IMR-90 (cell line): Measurements from ENCODE around the gene DSCAML1. TPM values are rescaled to one million over a fixed set of nuclear protein-coding genes. Genes with fewer than 3 reads are reported as not detected.

Source experiments
- ATAC-seq: fragments of 200-7000 bp; cut with Tn5 transposase; 2 replicates; pipeline ENCODE4 v1.9.1; 2020; ENCODE audit warnings: low read depth, mild to moderate bottlenecking, moderate library complexity
- BruUV-seq: library from RNA; stranded (reverse); fragments of 400-500 nt; replicated peaks from 2 replicates; lab custom pipeline; 2021; lab: Mats Ljungman, UMichigan
- CTCF ChIA-PET: fragments of 300-600 bp; formaldehyde crosslinking; extraction: SDS; loops from one replicate; lab custom pipeline; 2021; ENCODE audit warnings: antibody characterized with exemption; lab: Yijun Ruan, JAX
- POLR2A ChIA-PET: fragments of 300-600 bp; sonication (Branson Sonifier 250); formaldehyde crosslinking; loops from one replicate; lab custom pipeline; 2022; ENCODE audit warnings: antibody characterized with exemption; ENCODE audit not compliant: unreplicated experiment; lab: Charles Lee
- DNase-seq: peaks from one replicate; pipeline ENCODE4 v3.0.0; 2013
- H2AFZ ChIP-seq: replicated peaks from 2 replicates; pipeline ENCODE3; 2013; ENCODE audit warnings: low read length, mild to moderate bottlenecking; ENCODE audit not compliant: poor library complexity
- H2AK5ac ChIP-seq: 2 replicates; pipeline ENCODE4 v1.6.1; 2013; ENCODE audit warnings: low read depth, low read length, inconsistent platforms
- H2AK9ac ChIP-seq: replicated peaks from 2 replicates; pipeline ENCODE3; 2013; ENCODE audit warnings: mild to moderate bottlenecking, low read depth, low read length, moderate library complexity; ENCODE audit not compliant: poor library complexity
- H2BK120ac ChIP-seq: 2 replicates; pipeline ENCODE4 v1.6.1; 2013; ENCODE audit warnings: low read depth, low read length, inconsistent platforms
- H2BK15ac ChIP-seq: 3 replicates; pipeline ENCODE4 v1.6.1; 2013; ENCODE audit warnings: low read depth, low read length, inconsistent platforms
- H2BK20ac ChIP-seq: 2 replicates; pipeline ENCODE4 v1.6.1; 2013; ENCODE audit warnings: low read depth, mild to moderate bottlenecking, inconsistent platforms, low read length, moderate library complexity
- H2BK5ac ChIP-seq: 2 replicates; pipeline ENCODE4 v1.6.1; 2013; ENCODE audit warnings: mild to moderate bottlenecking, low read depth, low read length, inconsistent platforms; ENCODE audit not compliant: poor library complexity, severe bottlenecking
- H3K14ac ChIP-seq: replicated peaks from 2 replicates; pipeline ENCODE4 v1.6.1; 2013; ENCODE audit warnings: low read depth, low read length, inconsistent platforms
- H3K18ac ChIP-seq: 2 replicates; pipeline ENCODE4 v1.6.1; 2013; ENCODE audit warnings: low read depth, low read length, control low read depth
- H3K23ac ChIP-seq: 2 replicates; pipeline ENCODE4 v1.6.1; 2013; ENCODE audit warnings: low read depth, low read length, inconsistent platforms
- H3K27ac ChIP-seq: 2 replicates; pipeline ENCODE4 v1.5.1; 2013; ENCODE audit warnings: mild to moderate bottlenecking, control low read depth, low read length; ENCODE audit not compliant: insufficient read depth
- H3K27me3 ChIP-seq: 2 replicates; pipeline ENCODE4 v1.6.1; 2013; ENCODE audit warnings: low read length; ENCODE audit not compliant: control insufficient read depth, insufficient read depth
- H3K36me3 ChIP-seq: 2 replicates; pipeline ENCODE4 v1.6.1; 2013; ENCODE audit warnings: low read length, mixed read lengths; ENCODE audit not compliant: control insufficient read depth, insufficient read depth
- H3K4ac ChIP-seq: 2 replicates; pipeline ENCODE4 v1.6.1; 2013; ENCODE audit warnings: low read depth, low read length, inconsistent platforms
- H3K4me1 ChIP-seq: 2 replicates; pipeline ENCODE4 v1.6.1; 2013; ENCODE audit warnings: low read length, mixed read lengths; ENCODE audit not compliant: control insufficient read depth, insufficient read depth
- H3K4me2 ChIP-seq: 2 replicates; pipeline ENCODE4 v1.6.1; 2013; ENCODE audit warnings: low read depth, mild to moderate bottlenecking, control low read depth, low read length, moderate library complexity
- H3K4me3 ChIP-seq: 2 replicates; pipeline ENCODE4 v1.5.1; 2013; ENCODE audit warnings: low read depth, mild to moderate bottlenecking, control low read depth, low read length, moderate library complexity; ENCODE audit not compliant: insufficient read depth
- H3K56ac ChIP-seq: 2 replicates; pipeline ENCODE4 v1.6.1; 2013; ENCODE audit warnings: low read length, inconsistent platforms; ENCODE audit not compliant: insufficient read depth; ENCODE audit errors: extremely low read depth
- H3K79me1 ChIP-seq, 2 experiments: 2 replicates each; pipeline ENCODE4 v1.6.1; 2013; ENCODE audit warnings: low read length in 2 of 2, inconsistent platforms in 1 of 2, low read depth in 1 of 2
- H3K9ac ChIP-seq: 2 replicates; pipeline ENCODE4 v1.6.1; 2013; ENCODE audit warnings: low read depth, low read length, control low read depth
- H3K9me1 ChIP-seq: 2 replicates; pipeline ENCODE4 v1.6.1; 2013; ENCODE audit warnings: low read length, inconsistent platforms; ENCODE audit not compliant: insufficient read depth
- H3K9me3 ChIP-seq: 2 replicates; pipeline ENCODE4 v1.6.1; 2013; ENCODE audit warnings: low read length; ENCODE audit not compliant: control insufficient read depth, insufficient read depth
- H4K20me1 ChIP-seq: 2 replicates; pipeline ENCODE4 v1.6.1; 2013; ENCODE audit warnings: low read length, inconsistent platforms; ENCODE audit not compliant: insufficient read depth
- H4K5ac ChIP-seq: 2 replicates; pipeline ENCODE4 v1.6.1; 2013; ENCODE audit warnings: mild to moderate bottlenecking, low read depth, low read length, control low read depth
- H4K8ac ChIP-seq, 2 experiments: 2 replicates each; pipeline ENCODE4 v1.6.1; 2013; ENCODE audit warnings: low read depth in 2 of 2, low read length in 2 of 2, control low read depth in 1 of 2, inconsistent platforms in 1 of 2
- H4K91ac ChIP-seq: 2 replicates; pipeline ENCODE4 v1.6.1; 2013; ENCODE audit warnings: low read depth, low read length, inconsistent platforms; ENCODE audit not compliant: insufficient read depth
- BHLHE40 ChIP-seq: fragments of 150-350 bp; IDR thresholded peaks from 2 replicates; pipeline ENCODE4 v1.6.1; 2016; ENCODE audit warnings: mild to moderate bottlenecking, low read depth, low read length
- CEBPB ChIP-seq: IDR thresholded peaks from 2 replicates; pipeline ENCODE4 v1.6.1; 2012; ENCODE audit warnings: low read depth, low read length, improper control_type of control experiment
- CHD1 ChIP-seq: IDR thresholded peaks from 2 replicates; pipeline ENCODE4 v1.6.1; 2012; ENCODE audit warnings: low read depth, low read length, improper control_type of control experiment
- FOS ChIP-seq: fragments of 150-350 bp; IDR thresholded peaks from 2 replicates; pipeline ENCODE4 v1.6.1; 2016; ENCODE audit warnings: low read depth, low read length
- MAFK ChIP-seq: IDR thresholded peaks from 2 replicates; pipeline ENCODE4 v1.6.1; 2012; ENCODE audit warnings: low read depth, low read length, improper control_type of control experiment
- NFE2L2 ChIP-seq: fragments of 150-350 bp; IDR thresholded peaks from 2 replicates; pipeline ENCODE4 v1.6.1; 2016; ENCODE audit warnings: low read depth, mild to moderate bottlenecking, low read length
- POLR2A ChIP-seq: IDR thresholded peaks from 2 replicates; pipeline ENCODE4 v1.6.1; 2012; ENCODE audit warnings: mild to moderate bottlenecking, low read depth, low read length
- RAD21 ChIP-seq: IDR thresholded peaks from 2 replicates; pipeline ENCODE4 v1.6.1; 2012; ENCODE audit warnings: low read length, improper control_type of control experiment
- RCOR1 ChIP-seq: IDR thresholded peaks from 2 replicates; pipeline ENCODE4 v1.6.1; 2012; ENCODE audit warnings: mild to moderate bottlenecking, low read length, improper control_type of control experiment; ENCODE audit not compliant: insufficient replicate concordance
- RFX5 ChIP-seq: IDR thresholded peaks from 2 replicates; pipeline ENCODE4 v1.8.0; 2012; ENCODE audit warnings: low read depth, mild to moderate bottlenecking, low read length, moderate library complexity
- SMC3 ChIP-seq: fragments of 150-350 bp; IDR thresholded peaks from 2 replicates; pipeline ENCODE4 v1.6.1; 2016; ENCODE audit warnings: low read depth, mild to moderate bottlenecking, antibody characterized with exemption, low read length, moderate library complexity
- WGBS, 2 experiments: methylation state at CpG; one replicate each; pipeline versions ENCODE4 v1.1.5 to v1.1.7; 2013; ENCODE audit warnings: missing lambda C conversion rate in 2 of 2; ENCODE audit not compliant: insufficient read length in 1 of 2; ENCODE audit errors: extremely low coverage in 2 of 2; 5-methylcytosine and 5-hydroxymethylcytosine counted together
- dilution Hi-C: fragments of 300-500 bp; cut with HindIII; formaldehyde crosslinking; loops from one replicate; pipeline ENCODE4 v1.14.3; 2018; ENCODE audit warnings: low sequenced_read_pairs; ENCODE audit not compliant: unreplicated experiment
- in situ Hi-C: fragments of 300-500 bp; cut with MboI; formaldehyde crosslinking; loops from 3 replicates; pipeline ENCODE4 v1.14.3; 2019; ENCODE audit warnings: low sequenced_read_pairs, inconsistent platforms, mixed read lengths
- intact Hi-C: fragments of 100-400 bp; cut with micrococcal nuclease; formaldehyde crosslinking; loops from 2 replicates; pipeline ENCODE4 v1.10.0; 2022
- polyA plus RNA-seq, 3 experiments: library from polyadenylated mRNA; depleted of rRNA; stranded (reverse); fragments of >200 nt; gene quantifications; 2 replicates each; pipeline ENCODE4 v1.2.3, GENCODE V29; 2012; ENCODE audit warnings: low replicate concordance in 1 of 3
- total RNA-seq: library from RNA; depleted of rRNA; stranded (reverse); fragments of >200 nt; gene quantifications from 2 replicates; pipeline ENCODE4 v1.2.3, GENCODE V29; 2012
- TF ChIP-seq, protein P1 (sequence below): fragments of 150-350 bp; IDR thresholded peaks from 2 replicates; pipeline ENCODE4 v1.6.1; 2016; ENCODE audit warnings: low read depth, mild to moderate bottlenecking, low read length, moderate library complexity, borderline replicate concordance
- TF ChIP-seq, protein P2 (sequence below): fragments of 150-350 bp; IDR thresholded peaks from 2 replicates; pipeline ENCODE4 v1.6.1; 2017; ENCODE audit warnings: mild to moderate bottlenecking, antibody characterized with exemption, low read length, low read depth

DSCAML1 gene
- total and polyA plus RNA-seq, 2 of the 4 experiments (the other 2 are of a cell fraction): not detected

DNA sequence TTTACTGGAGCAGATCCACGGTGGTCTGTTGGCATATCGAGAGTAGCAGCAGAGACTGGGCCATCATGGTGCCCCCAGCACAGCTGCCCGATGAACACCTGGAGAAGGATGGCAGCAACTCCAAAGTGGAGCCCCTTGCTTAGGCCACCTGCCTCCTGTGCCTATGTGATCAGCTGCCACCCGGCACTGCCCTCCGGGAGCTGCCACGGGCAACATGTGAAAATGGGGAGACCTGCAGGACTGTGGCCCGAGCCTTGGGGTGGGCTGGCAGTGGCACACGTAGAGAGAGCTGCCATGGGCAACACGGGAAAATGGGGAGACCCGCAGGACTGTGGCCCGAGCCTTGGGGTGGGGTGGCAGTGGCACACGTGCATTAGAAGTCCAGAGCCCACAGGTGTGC lies 24.4 kb upstream of the DSCAML1 start:
- peaks cover 3% of the 10 kb centered on the region; the same call in 1 of the 2 replicates for H3K4me1 ChIP-seq
- BruUV-seq: no TSS peak
- no peak overlapping the region for H4K5ac ChIP-seq
- no peak overlapping the region for H2BK15ac ChIP-seq
- no peak overlapping the region for H2BK20ac ChIP-seq
- no peak overlapping the region for H2AFZ ChIP-seq
- H2BK120ac ChIP-seq: no peak overlapping the region
- H3K18ac ChIP-seq: no peak overlapping the region
- H3K9ac ChIP-seq: no peak overlapping the region
- H3K56ac ChIP-seq: no peak overlapping the region
- in situ Hi-C loops (no loop called here), dilution Hi-C loops (no loop called here), intact Hi-C loops (no loop called here)
- H3K9me3 ChIP-seq: no peaks in the 10 kb centered on the region
- ATAC-seq (no peak), DNase-seq (no peak)
- H2AK9ac ChIP-seq: no peak overlapping the region
- H4K20me1 ChIP-seq: no peaks in the 10 kb centered on the region
- TF ChIP-seq RAD21 (no peak), FOS (no peak), BHLHE40 (no peak), POLR2A (no peak), SMC3 (no peak), NFE2L2 (no peak), CEBPB (no peak), CHD1 (no peak), RFX5 (no peak), MAFK (no peak), RCOR1 (no peak)
- TF ChIP-seq, protein P1, sequence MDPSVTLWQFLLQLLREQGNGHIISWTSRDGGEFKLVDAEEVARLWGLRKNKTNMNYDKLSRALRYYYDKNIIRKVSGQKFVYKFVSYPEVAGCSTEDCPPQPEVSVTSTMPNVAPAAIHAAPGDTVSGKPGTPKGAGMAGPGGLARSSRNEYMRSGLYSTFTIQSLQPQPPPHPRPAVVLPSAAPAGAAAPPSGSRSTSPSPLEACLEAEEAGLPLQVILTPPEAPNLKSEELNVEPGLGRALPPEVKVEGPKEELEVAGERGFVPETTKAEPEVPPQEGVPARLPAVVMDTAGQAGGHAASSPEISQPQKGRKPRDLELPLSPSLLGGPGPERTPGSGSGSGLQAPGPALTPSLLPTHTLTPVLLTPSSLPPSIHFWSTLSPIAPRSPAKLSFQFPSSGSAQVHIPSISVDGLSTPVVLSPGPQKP: no peak
- TF ChIP-seq, protein P2, sequence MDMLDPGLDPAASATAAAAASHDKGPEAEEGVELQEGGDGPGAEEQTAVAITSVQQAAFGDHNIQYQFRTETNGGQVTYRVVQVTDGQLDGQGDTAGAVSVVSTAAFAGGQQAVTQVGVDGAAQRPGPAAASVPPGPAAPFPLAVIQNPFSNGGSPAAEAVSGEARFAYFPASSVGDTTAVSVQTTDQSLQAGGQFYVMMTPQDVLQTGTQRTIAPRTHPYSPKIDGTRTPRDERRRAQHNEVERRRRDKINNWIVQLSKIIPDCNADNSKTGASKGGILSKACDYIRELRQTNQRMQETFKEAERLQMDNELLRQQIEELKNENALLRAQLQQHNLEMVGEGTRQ: no peak
- no peaks in the 10 kb centered on the region for H3K9me1 ChIP-seq
- no peak overlapping the region for H3K4me2 ChIP-seq
- no peak overlapping the region for H3K14ac ChIP-seq
- no peak overlapping the region for H3K4me3 ChIP-seq
- no peak overlapping the region for H4K91ac ChIP-seq
- no peak overlapping the region for H2AK5ac ChIP-seq
- H2BK5ac ChIP-seq: no peak overlapping the region
- H3K23ac ChIP-seq: no peak overlapping the region
- CTCF ChIA-PET: interaction anchor here (1.0 kb wide), 1 partner anchor 395 kb away, joined by 3 read pairs; no protein-coding TSS in a partner anchor
- no peak overlapping the region for H3K27ac ChIP-seq
- H3K36me3 ChIP-seq: no peaks in the 10 kb centered on the region
- H4K8ac ChIP-seq: no peak overlapping the region
- peaks cover 2% of the 10 kb centered on the region; the same call in 1 of the 2 replicates for H3K27me3 ChIP-seq
- WGBS, 2 experiments: 80% methylated on average over 8 of the region's 12 CpGs; no CpG with 5 or more reads in 1 of the 2 experiments
- POLR2A ChIA-PET: no interaction called here
- no peak overlapping the region for H3K4ac ChIP-seq
- H3K79me1 ChIP-seq: no peaks in the 10 kb centered on the region
